ENCODE results near the gene S100A12.

S100A12 gene

DNA sequence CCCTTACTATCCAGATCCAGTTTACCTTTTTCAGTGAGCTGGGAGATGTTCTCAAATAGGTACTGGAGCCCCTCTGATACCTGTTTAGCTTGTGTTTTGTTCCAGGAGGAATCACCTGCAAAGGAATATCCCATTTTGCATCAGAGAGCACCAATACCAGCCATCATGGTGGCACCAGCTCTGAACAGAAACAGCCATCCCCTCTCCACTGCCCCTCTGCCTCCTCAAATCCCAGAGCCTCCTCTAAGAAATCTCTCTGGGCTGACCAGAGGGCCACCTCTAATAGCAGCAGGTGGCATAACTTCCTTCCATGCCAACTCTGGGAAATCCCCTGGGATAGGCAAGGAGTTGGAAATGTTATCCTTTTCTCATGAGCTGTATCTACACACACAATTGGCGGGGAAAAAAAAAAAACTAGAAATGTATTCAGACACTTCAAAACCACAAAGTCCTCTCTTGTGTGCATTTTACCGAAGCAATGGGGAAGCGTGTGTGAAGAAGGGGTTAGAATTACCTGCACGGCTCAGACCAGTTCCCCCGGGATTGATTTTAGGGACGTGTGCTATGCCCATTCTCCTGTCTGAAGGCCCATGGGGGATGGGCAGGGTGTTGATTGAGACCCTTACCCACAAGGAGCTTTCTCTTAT is 29.2 kb downstream of the S100A12 start:
- H3K4me3 ChIP-seq (ENCODE audit: insufficient read depth, low read depth, low read length, poor library complexity, severe bottlenecking): no peak overlapping the region
- DNase-seq: no peak
- H3K36me3 ChIP-seq (ENCODE audit: control insufficient read depth, insufficient read depth, low read length): no peaks in the 10 kb centered on the region
- H3K27me3 ChIP-seq (replicated peaks; ENCODE audit: control insufficient read depth, insufficient read depth, low read length, poor library complexity, severe bottlenecking): no peaks in the 10 kb centered on the region
- H3K4me1 ChIP-seq (ENCODE audit: control insufficient read depth, insufficient read depth, low read length, poor library complexity, severe bottlenecking): peaks cover 14% of the 10 kb centered on the region
- no peaks in the 10 kb centered on the region for H3K9me3 ChIP-seq (ENCODE audit: control insufficient read depth, low read length)
- no peak overlapping the region for H3K27ac ChIP-seq (ENCODE audit: insufficient read depth, low read length, poor library complexity, severe bottlenecking)

DNA sequence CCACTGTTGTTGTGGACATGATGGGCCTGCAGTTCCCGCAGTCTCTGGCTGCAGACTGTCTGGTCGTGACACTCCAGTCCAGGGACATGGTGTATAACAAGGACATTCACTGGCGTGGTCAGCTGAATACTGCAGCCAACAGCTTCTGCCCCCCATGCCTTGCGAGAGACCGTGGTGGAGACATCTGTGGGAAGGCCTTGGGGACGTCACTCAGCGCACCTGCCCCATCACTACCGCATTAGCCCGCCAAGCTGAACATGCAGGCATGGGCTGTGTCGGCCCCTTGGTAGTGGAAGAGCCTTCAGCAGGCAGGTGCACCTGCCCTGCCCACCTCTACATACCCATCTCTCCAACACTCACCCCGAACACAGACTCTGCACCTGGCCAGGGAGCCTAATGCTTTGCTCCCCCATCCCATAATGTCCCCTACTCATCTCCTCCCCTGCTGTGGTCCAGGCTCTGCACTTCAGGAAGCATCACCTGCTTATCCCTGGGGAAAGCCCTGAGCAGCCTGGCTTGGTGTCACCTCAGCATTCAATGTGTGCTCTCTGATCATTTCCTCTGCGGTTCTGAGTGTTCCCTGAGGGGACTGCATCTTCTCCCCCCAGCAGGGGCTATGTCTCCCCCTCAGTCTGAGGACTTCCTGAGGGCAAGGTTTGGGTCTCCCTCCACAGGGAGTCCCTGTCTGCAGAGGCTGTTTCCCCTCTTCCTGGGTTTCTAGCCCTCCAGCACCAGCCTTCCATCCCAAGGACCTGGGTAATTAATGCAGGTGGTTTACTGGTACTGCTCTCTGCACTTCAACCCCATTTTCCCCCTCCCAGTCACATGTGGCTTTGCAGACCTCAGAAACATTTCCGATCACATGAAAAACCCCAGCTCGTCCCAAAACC is 30.0 kb downstream of the S100A12 start:
- H3K27me3 ChIP-seq (replicated peaks; ENCODE audit: control insufficient read depth, insufficient read depth, low read length, poor library complexity, severe bottlenecking): no peaks in the 10 kb centered on the region

DNA sequence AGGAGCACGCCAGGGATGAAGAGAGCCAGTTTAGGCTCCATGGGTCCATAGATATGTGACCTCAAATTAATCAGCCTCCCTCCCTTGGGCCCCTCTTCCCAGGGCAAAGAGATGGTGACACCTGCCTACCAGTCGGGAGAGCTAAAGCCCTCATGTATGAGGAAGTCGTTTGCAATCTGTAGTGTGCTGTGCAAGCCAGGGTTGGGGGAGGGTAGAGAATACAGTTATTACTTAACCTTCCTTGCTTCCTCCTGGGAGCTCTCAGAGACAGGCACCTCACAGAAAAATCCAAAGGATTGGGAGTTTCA is 30.7 kb downstream of the S100A12 start:
- Histone ChIP-seq H3K4me1 (ENCODE audit: control insufficient read depth, insufficient read depth, low read length, poor library complexity, severe bottlenecking) (peaks cover 18% of the 10 kb centered on the region), H3K36me3 (ENCODE audit: control insufficient read depth, insufficient read depth, low read length) (no peaks in the 10 kb centered on the region), H3K27ac (ENCODE audit: insufficient read depth, low read length, poor library complexity, severe bottlenecking) (no peak overlapping the region), H3K9me3 (ENCODE audit: control insufficient read depth, low read length) (no peaks in the 10 kb centered on the region), H3K27me3 (replicated peaks; ENCODE audit: control insufficient read depth, insufficient read depth, low read length, poor library complexity, severe bottlenecking) (no peaks in the 10 kb centered on the region), H3K4me3 (ENCODE audit: insufficient read depth, low read depth, low read length, poor library complexity, severe bottlenecking) (no peak overlapping the region)
- no peak for DNase-seq

More for the DNA sequence above, 30.0 kb downstream of the S100A12 start:
- Histone ChIP-seq H3K36me3 (ENCODE audit: control insufficient read depth, insufficient read depth, low read length) (no peaks in the 10 kb centered on the region), H3K9me3 (ENCODE audit: control insufficient read depth, low read length) (no peaks in the 10 kb centered on the region), H3K27ac (ENCODE audit: insufficient read depth, low read length, poor library complexity, severe bottlenecking) (no peak overlapping the region), H3K4me1 (ENCODE audit: control insufficient read depth, insufficient read depth, low read length, poor library complexity, severe bottlenecking) (peaks cover 14% of the 10 kb centered on the region), H3K4me3 (ENCODE audit: insufficient read depth, low read depth, low read length, poor library complexity, severe bottlenecking) (no peak overlapping the region)
- no peak for DNase-seq

DNA sequence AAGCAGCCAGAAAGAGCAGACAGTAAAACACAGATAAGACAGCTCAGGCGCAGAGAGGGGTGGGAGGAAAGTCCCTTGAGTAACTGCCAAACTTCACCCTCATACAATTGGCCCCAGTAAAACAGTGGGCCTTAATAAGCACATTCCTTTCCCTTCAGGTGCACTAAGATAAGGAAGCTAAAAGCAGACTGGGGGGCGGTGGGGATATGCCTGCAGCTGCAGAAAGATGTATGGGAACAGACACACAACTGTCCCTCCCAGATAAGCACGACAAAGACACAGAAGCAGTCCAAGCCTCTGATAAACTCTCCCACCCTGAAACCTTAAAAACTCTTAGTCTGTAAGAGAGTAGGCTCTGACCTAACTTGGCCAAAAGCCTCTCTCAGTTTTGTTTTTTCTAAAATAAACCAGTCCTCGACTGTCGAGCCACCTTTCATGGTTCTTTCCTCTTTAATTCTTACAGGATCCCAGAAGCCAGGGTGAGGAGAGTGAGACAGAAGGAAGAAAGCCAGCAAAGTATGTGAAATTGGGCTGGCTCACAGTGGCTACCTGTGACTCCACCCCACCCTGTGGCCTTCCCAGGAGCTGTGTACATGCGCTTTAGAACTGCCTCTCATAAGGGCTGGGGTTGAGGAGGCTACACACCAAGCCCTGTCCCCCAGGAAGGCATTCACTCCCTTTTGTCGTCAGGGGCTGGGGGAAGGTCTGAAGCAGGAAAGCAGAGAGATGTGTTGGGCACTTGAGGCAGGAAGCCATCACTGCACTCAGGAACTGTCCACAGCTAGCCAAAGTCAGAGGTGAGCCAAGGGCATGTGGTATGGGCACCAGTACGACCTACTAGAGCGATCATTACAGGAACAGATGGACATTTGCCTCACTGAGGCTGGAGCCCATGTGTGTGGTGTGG is 31.4 kb downstream of the S100A12 start:
- Histone ChIP-seq H3K9me3 (ENCODE audit: control insufficient read depth, low read length) (no peaks in the 10 kb centered on the region), H3K4me1 (ENCODE audit: control insufficient read depth, insufficient read depth, low read length, poor library complexity, severe bottlenecking) (peaks cover 18% of the 10 kb centered on the region), H3K27me3 (replicated peaks; ENCODE audit: control insufficient read depth, insufficient read depth, low read length, poor library complexity, severe bottlenecking) (no peaks in the 10 kb centered on the region), H3K36me3 (ENCODE audit: control insufficient read depth, insufficient read depth, low read length) (no peaks in the 10 kb centered on the region), H3K4me3 (ENCODE audit: insufficient read depth, low read depth, low read length, poor library complexity, severe bottlenecking) (no peak overlapping the region), H3K27ac (ENCODE audit: insufficient read depth, low read length, poor library complexity, severe bottlenecking) (no peak overlapping the region)
- DNase-seq: no peak

DNA sequence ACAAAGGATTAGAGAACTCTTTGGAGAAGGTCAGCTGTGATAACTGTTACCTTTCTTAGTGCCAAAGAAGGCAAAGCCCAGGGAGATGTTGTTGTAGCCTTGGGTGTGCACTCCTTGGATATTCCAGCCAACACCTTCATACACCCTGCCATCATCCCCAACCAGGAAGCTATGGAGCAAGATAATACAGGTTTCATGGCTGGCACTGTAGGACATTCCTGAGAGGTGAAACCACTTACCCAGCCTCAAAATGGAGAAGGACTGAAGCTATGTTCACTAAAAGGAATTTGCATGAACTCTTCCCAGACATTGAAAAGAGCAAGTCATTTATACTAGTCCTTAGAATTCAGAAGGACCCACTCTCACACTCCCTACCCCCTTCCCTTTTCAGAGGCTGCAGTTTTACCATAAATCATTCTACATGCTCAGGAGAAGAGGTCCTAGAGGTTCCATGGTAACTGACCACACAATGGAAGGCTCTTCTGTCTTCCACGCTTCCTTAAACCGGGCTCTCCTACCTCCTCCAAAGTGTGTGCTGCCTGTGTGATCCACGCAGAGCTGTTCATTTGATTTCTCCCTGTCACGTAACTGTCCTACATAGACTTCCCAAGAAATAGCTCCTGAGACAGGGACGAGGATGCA is 32.3 kb downstream of the S100A12 start:
- Histone ChIP-seq H3K4me1 (ENCODE audit: control insufficient read depth, insufficient read depth, low read length, poor library complexity, severe bottlenecking) (peaks cover 18% of the 10 kb centered on the region), H3K27me3 (replicated peaks; ENCODE audit: control insufficient read depth, insufficient read depth, low read length, poor library complexity, severe bottlenecking) (no peaks in the 10 kb centered on the region), H3K36me3 (ENCODE audit: control insufficient read depth, insufficient read depth, low read length) (no peaks in the 10 kb centered on the region), H3K27ac (ENCODE audit: insufficient read depth, low read length, poor library complexity, severe bottlenecking) (no peak overlapping the region), H3K9me3 (ENCODE audit: control insufficient read depth, low read length) (no peaks in the 10 kb centered on the region), H3K4me3 (ENCODE audit: insufficient read depth, low read depth, low read length, poor library complexity, severe bottlenecking) (no peak overlapping the region)
- no peak for DNase-seq

DNA sequence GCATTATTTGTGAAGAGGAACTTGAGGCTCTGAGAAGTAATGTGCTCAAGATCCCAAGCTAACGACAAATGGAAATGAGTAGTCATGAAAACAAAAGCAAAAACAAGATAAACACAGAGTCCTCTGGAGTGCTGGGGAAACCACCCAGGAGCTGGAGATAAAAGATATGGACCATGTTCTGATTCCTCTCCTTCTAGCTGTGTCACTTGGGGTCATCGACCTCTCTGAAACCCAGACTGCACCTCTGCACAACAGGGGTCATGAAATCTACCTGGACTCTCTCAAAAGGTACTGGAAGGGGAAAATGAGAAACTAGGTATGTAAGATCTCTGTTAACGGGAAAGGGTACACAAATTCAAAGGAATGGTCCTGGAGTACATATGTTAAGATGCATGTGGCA is 33.2 kb downstream of the S100A12 start:
- Histone ChIP-seq H3K4me1 (ENCODE audit: control insufficient read depth, insufficient read depth, low read length, poor library complexity, severe bottlenecking) (peaks cover 18% of the 10 kb centered on the region), H3K36me3 (ENCODE audit: control insufficient read depth, insufficient read depth, low read length) (no peaks in the 10 kb centered on the region), H3K4me3 (ENCODE audit: insufficient read depth, low read depth, low read length, poor library complexity, severe bottlenecking) (no peak overlapping the region), H3K27ac (ENCODE audit: insufficient read depth, low read length, poor library complexity, severe bottlenecking) (no peak overlapping the region), H3K9me3 (ENCODE audit: control insufficient read depth, low read length) (no peaks in the 10 kb centered on the region), H3K27me3 (replicated peaks; ENCODE audit: control insufficient read depth, insufficient read depth, low read length, poor library complexity, severe bottlenecking) (no peaks in the 10 kb centered on the region)
- DNase-seq: no peak

DNA sequence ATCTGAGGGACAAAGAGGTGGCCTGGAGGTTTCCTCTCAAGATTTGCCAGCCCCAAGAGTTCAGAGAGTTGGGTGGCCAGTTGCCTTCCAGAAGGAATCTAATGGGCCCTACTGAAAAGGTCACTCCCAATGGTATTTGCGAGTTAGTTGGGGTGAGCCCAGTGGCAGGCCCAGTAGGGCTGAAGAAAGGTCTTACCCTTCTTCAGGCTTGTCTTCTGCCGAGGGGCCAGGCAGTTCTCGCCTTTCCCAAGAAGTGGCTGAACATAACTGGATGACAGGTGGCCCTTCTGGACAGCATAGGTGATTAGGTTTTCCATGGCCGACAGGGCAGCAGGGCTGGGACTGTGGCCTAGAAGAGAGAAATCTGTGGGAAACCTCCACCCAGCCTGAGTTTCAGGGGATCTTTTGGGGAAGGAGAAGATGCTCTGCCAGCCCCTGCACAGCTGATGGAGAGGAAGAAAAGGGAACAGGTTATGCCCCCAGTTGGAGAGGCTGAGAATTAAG is 33.9 kb downstream of the S100A12 start:
- Histone ChIP-seq H3K9me3 (ENCODE audit: control insufficient read depth, low read length) (no peaks in the 10 kb centered on the region), H3K4me3 (ENCODE audit: insufficient read depth, low read depth, low read length, poor library complexity, severe bottlenecking) (no peak overlapping the region), H3K36me3 (ENCODE audit: control insufficient read depth, insufficient read depth, low read length) (no peaks in the 10 kb centered on the region), H3K4me1 (ENCODE audit: control insufficient read depth, insufficient read depth, low read length, poor library complexity, severe bottlenecking) (peaks cover 18% of the 10 kb centered on the region), H3K27me3 (replicated peaks; ENCODE audit: control insufficient read depth, insufficient read depth, low read length, poor library complexity, severe bottlenecking) (no peaks in the 10 kb centered on the region), H3K27ac (ENCODE audit: insufficient read depth, low read length, poor library complexity, severe bottlenecking) (no peak overlapping the region)
- DNase-seq: no peak

DNA sequence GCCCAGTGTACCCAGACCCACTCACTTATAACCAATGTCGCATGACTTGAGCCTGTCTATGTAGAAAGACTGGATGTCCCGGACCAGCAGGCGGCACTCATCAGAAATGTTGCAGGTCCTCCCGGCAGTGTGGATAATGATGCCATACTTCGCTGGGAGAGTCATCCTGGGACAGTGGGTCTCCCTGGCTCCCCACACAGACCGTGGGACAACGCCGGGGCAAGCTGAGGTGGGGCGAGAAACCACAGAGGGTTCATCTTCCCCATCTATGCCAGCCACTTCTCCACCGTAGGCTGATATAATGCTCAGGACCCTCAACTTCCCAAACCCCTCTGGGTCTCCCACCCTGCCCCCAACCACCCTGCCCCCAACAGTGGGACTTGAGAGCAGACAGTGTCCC is 35.1 kb downstream of the S100A12 start:
- DNase-seq: no peak
- no peaks in the 10 kb centered on the region for H3K27me3 ChIP-seq (replicated peaks; ENCODE audit: control insufficient read depth, insufficient read depth, low read length, poor library complexity, severe bottlenecking)
- no peak overlapping the region for H3K4me3 ChIP-seq (ENCODE audit: insufficient read depth, low read depth, low read length, poor library complexity, severe bottlenecking)
- H3K4me1 ChIP-seq (ENCODE audit: control insufficient read depth, insufficient read depth, low read length, poor library complexity, severe bottlenecking): peaks cover 8% of the 10 kb centered on the region
- H3K36me3 ChIP-seq (ENCODE audit: control insufficient read depth, insufficient read depth, low read length): no peaks in the 10 kb centered on the region
- no peak overlapping the region for H3K27ac ChIP-seq (ENCODE audit: insufficient read depth, low read length, poor library complexity, severe bottlenecking)
- H3K9me3 ChIP-seq (ENCODE audit: control insufficient read depth, low read length): no peaks in the 10 kb centered on the region

DNA sequence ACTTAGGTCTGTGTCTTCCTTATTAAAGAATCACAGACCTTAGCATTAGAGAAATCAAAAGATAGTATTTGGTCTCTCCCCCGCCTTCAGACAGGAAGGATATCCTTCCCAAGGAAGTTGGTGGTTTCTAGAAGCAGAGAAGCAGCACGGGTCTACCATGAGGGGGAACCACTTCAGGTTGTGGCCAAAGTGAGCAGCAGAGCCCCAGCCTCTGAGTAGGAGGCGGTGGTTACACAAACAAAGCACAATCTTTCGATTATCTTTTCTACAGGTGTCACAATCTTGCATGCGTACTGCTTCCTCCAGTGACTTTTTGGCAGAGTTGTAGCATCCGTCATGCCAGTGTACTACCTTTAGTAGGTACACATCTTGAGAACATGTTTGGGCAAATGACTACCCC is 35.6 kb downstream of the S100A12 start:
- no peak for DNase-seq
- H3K27ac ChIP-seq (ENCODE audit: insufficient read depth, low read length, poor library complexity, severe bottlenecking): no peak overlapping the region
- H3K9me3 ChIP-seq (ENCODE audit: control insufficient read depth, low read length): no peaks in the 10 kb centered on the region
- H3K4me3 ChIP-seq (ENCODE audit: insufficient read depth, low read depth, low read length, poor library complexity, severe bottlenecking): no peak overlapping the region
- peaks cover 5% of the 10 kb centered on the region for H3K4me1 ChIP-seq (ENCODE audit: control insufficient read depth, insufficient read depth, low read length, poor library complexity, severe bottlenecking)
- H3K27me3 ChIP-seq (replicated peaks; ENCODE audit: control insufficient read depth, insufficient read depth, low read length, poor library complexity, severe bottlenecking): no peaks in the 10 kb centered on the region
- no peaks in the 10 kb centered on the region for H3K36me3 ChIP-seq (ENCODE audit: control insufficient read depth, insufficient read depth, low read length)

All from effector memory CD4-positive, alpha-beta T cell (primary cell).